Uterus (tissue), 4 donors: ENCODE data around the gene CLDN3. TPM values are rescaled to one million over a fixed set of nuclear protein-coding genes. Genes with fewer than 3 reads are reported as not detected.

Source experiments
- DNase-seq, 2 donors: peaks; one replicate each; pipeline ENCODE4 v3.0.0-alpha.2; 2019 to 2020
- H3K27ac ChIP-seq, 2 donors: fragments of 200-600 bp; sonication (generic); 1 replicate in 1 of 2; 2 replicates in 1 of 2; pipeline ENCODE4 v1.5.1; 2016 to 2018
- H3K27me3 ChIP-seq, 2 donors: fragments of 200-600 bp; sonication (generic); one replicate each; pipeline ENCODE4 v1.5.1; 2018 to 2019; ENCODE audit warnings: control low read depth in 1 of 2
- H3K36me3 ChIP-seq, 2 donors: fragments of 200-600 bp; sonication (generic); one replicate each; pipeline ENCODE4 v1.5.1; 2019; ENCODE audit warnings: control low read depth in 1 of 2
- H3K4me1 ChIP-seq, 2 donors: fragments of 200-600 bp; sonication (generic); one replicate each; pipeline ENCODE4 v1.5.1; 2018 to 2019; ENCODE audit warnings: control low read depth in 1 of 2
- H3K4me3 ChIP-seq, 2 donors: fragments of 200-600 bp; sonication (generic); 1 replicate in 1 of 2; 2 replicates in 1 of 2; pipeline ENCODE4 v1.5.1; 2018 to 2019; ENCODE audit warnings: mild to moderate bottlenecking in 1 of 2
- H3K9me3 ChIP-seq, 2 donors: fragments of 200-600 bp; sonication (generic); one replicate each; pipeline ENCODE4 v1.5.1; 2019; ENCODE audit warnings: control low read depth in 1 of 2
- CTCF ChIP-seq, 4 experiments: fragments of 200-600 bp in 2 of 4; fragments of 450-650 bp in 2 of 4; sonication (generic) in 2 of 4; IDR thresholded peaks; one replicate each; pipeline ENCODE4 v1.5.1; 2016 to 2019; ENCODE audit warnings: antibody characterized with exemption in 4 of 4, mild to moderate bottlenecking in 2 of 4, moderate library complexity in 1 of 4
- POLR2A ChIP-seq, 2 donors: fragments of 450-650 bp; IDR thresholded peaks; one replicate each; pipeline ENCODE4 v1.6.1; 2016; ENCODE audit warnings: antibody characterized with exemption in 2 of 2, mild to moderate bottlenecking in 1 of 2, moderate library complexity in 1 of 2
- intact Hi-C: fragments of 100-400 bp; cut with DNase I; formaldehyde crosslinking; loops from one replicate; pipeline ENCODE4 v1.15.1; 2023; ENCODE audit warnings: low total_unique reads
- total RNA-seq, 4 donors: library from RNA; depleted of rRNA in 3 of 4; stranded (reverse); fragments of >200 nt in 3 of 4; gene quantifications; one replicate each; pipeline versions ENCODE4 v1.1.0 to v1.2.4, GENCODE V29; 2014 to 2023
- donor health status: DM: yes; HTN: yes; CAD: no.

The CLDN3 gene
- total RNA-seq, 4 donors from 2014 or later = 0.51 to 15.1 (median 0.88) TPM; not detected in 1

GRCh38 chr7:73742338-73742752 lies 27.7 kb downstream of the CLDN3 start:
- DNase-seq = no peak
- H3K4me1 ChIP-seq = peaks cover 0 to 3% of the 10 kb centered on the region in 2 donors
- no peaks in the 10 kb centered on the region for H3K9me3 ChIP-seq
- no peak for TF ChIP-seq CTCF (IDR thresholded peaks at IDR 0.05)
- TF ChIP-seq POLR2A (IDR thresholded peaks at IDR 0.05) = no peak
- H3K27ac ChIP-seq = no peak overlapping the region
- H3K36me3 ChIP-seq = no peaks in the 10 kb centered on the region
- intact Hi-C loops = no loop called here
- H3K27me3 ChIP-seq = no peaks in the 10 kb centered on the region
- no peak overlapping the region for H3K4me3 ChIP-seq

DNA sequence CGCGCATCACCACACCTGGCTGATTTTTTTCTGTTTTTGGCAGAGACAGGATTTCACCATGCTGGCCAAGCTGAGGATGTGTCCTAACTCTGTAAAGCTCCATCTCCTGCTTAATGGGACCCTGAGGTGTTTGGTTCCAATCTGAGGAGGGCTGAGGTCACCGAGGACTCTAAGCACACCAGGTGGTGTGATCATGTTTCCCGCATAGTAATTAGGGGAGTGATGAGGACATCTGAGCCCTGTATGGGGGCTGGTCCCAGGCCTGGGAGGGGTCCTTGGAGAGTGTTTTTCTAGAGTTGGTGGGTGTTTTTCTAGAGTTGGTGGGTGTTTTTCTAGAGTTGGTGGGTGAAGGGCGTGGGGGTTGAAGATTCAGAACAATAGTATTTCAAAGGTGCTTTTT lies 28.5 kb downstream of the CLDN3 start:
- peaks cover 0 to 3% of the 10 kb centered on the region in 2 donors for H3K4me1 ChIP-seq
- H3K9me3 ChIP-seq = no peaks in the 10 kb centered on the region
- no peak for DNase-seq
- no peak overlapping the region for H3K27ac ChIP-seq
- TF ChIP-seq POLR2A (IDR thresholded peaks at IDR 0.05) (no peak), CTCF (IDR thresholded peaks at IDR 0.05) (no peak)
- intact Hi-C loops = no loop called here
- no peaks in the 10 kb centered on the region for H3K36me3 ChIP-seq
- H3K4me3 ChIP-seq = no peak overlapping the region
- H3K27me3 ChIP-seq = no peaks in the 10 kb centered on the region

DNA sequence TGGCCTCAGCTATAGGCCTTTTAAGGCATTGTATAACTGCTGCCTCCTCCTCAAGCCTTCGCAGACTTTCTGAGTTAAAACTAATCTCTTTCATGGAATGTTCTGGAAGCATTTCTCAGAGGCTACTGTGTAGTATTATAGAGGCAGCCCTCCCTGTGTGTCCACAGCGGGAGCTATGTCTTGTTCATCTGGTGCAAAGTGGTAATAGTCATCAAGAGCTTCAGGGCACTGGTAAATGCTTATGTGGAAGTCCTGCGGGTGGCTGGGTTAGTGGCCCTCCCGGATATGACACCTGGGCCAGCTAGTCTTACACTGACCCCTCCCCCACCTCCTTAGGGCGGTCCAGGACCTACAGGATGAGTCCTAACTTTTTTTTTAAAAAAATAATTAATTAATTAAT lies 29.3 kb downstream of the CLDN3 start:
- H3K4me1 ChIP-seq = peaks cover 0 to 3% of the 10 kb centered on the region in 2 donors
- DNase-seq = peak in 1 of 2 donors; percentile 31
- intact Hi-C loops = no loop called here
- no peak overlapping the region for H3K27ac ChIP-seq
- no peaks in the 10 kb centered on the region for H3K36me3 ChIP-seq
- no peak overlapping the region for H3K4me3 ChIP-seq
- no peak for TF ChIP-seq CTCF (IDR thresholded peaks at IDR 0.05)
- no peak for TF ChIP-seq POLR2A (IDR thresholded peaks at IDR 0.05)
- H3K27me3 ChIP-seq = no peaks in the 10 kb centered on the region
- no peaks in the 10 kb centered on the region for H3K9me3 ChIP-seq

GRCh38 chr7:73740212-73740611 lies 29.9 kb downstream of the CLDN3 start:
- no peaks in the 10 kb centered on the region for H3K27me3 ChIP-seq
- no peak overlapping the region for H3K27ac ChIP-seq
- intact Hi-C loops = no loop called here
- no peak overlapping the region for H3K4me3 ChIP-seq
- TF ChIP-seq CTCF (IDR thresholded peaks at IDR 0.05) (no peak), POLR2A (IDR thresholded peaks at IDR 0.05) (no peak)
- peaks cover 0 to 3% of the 10 kb centered on the region in 2 donors for H3K4me1 ChIP-seq
- no peaks in the 10 kb centered on the region for H3K9me3 ChIP-seq
- no peaks in the 10 kb centered on the region for H3K36me3 ChIP-seq
- DNase-seq = no peak

- Histone ChIP-seq H3K27me3 (no peaks in the 10 kb centered on the region), H3K4me1 (peaks cover 0 to 3% of the 10 kb centered on the region in 2 donors), H3K36me3 (no peaks in the 10 kb centered on the region), H3K9me3 (no peaks in the 10 kb centered on the region), H3K4me3 (peak overlapping the region; percentile 57 to 67), H3K27ac (peak overlapping the region; percentile 78 to 94)
- peak in 1 of 2 donors; percentile 29 for DNase-seq
- TF ChIP-seq POLR2A (IDR thresholded peaks at IDR 0.05) (no peak), CTCF (IDR thresholded peaks at IDR 0.05) (no peak)
- intact Hi-C loops = no loop called here
Measured at GRCh38 chr7:73739387-73739767, 30.7 kb downstream of the CLDN3 start.
